Gastroesophageal sphincter (tissue), 4 donors: ENCODE data around the gene LMO7. TPM values are rescaled to one million over a fixed set of nuclear protein-coding genes. Genes with fewer than 3 reads are reported as not detected.

Experiments
- ATAC-seq: fragments of 150-250 bp; one replicate; pipeline ENCODE4 v1.9.1; 2016; ENCODE audit warnings: mild to moderate bottlenecking, moderate library complexity
- H3K27ac ChIP-seq, 4 donors: fragments of 200-600 bp; sonication (generic) in 3 of 4; 1 replicate in 3 of 4; 2 replicates in 1 of 4; pipeline ENCODE4 v1.5.1; 2016 to 2019
- H3K27me3 ChIP-seq: fragments of 200-600 bp; sonication (generic); one replicate; pipeline ENCODE4 v1.5.1; 2019
- H3K36me3 ChIP-seq, 2 donors: fragments of 200-600 bp; sonication (generic); one replicate each; pipeline ENCODE4 v1.5.1; 2019; ENCODE audit warnings: control low read depth in 1 of 2
- H3K4me1 ChIP-seq, 3 donors: fragments of 200-600 bp; sonication (generic); 1 replicate in 2 of 3; 2 replicates in 1 of 3; pipeline ENCODE4 v1.5.1; 2016 to 2019; ENCODE audit warnings: control low read depth in 2 of 3
- H3K4me3 ChIP-seq, 2 donors: fragments of 200-600 bp; sonication (generic); one replicate each; pipeline ENCODE4 v1.5.1; 2019; ENCODE audit warnings: mild to moderate bottlenecking in 1 of 2, moderate library complexity in 1 of 2
- H3K9me3 ChIP-seq, 3 donors: fragments of 200-600 bp; sonication (generic); one replicate each; pipeline ENCODE4 v1.5.1; 2017 to 2019; ENCODE audit warnings: control low read depth in 2 of 3
- EP300 ChIP-seq: sonication (generic); formaldehyde crosslinking; IDR thresholded peaks from one replicate; pipeline ENCODE4 v1.6.1; 2017; ENCODE audit warnings: antibody characterized with exemption, mild to moderate bottlenecking
- POLR2A ChIP-seq, 2 donors: fragments of 450-650 bp; IDR thresholded peaks; one replicate each; pipeline ENCODE4 v1.6.1; 2017; ENCODE audit warnings: antibody characterized with exemption in 2 of 2, mild to moderate bottlenecking in 2 of 2, moderate library complexity in 1 of 2
- POLR2AphosphoS5 ChIP-seq: sonication (generic); formaldehyde crosslinking; IDR thresholded peaks from one replicate; pipeline ENCODE4 v1.6.1; 2017; ENCODE audit warnings: antibody characterized with exemption
- whole genome bisulfite sequencing, 2 donors: methylation state at CpG; one replicate each; pipeline ENCODE4 v1.1.5; 2018; ENCODE audit warnings: low coverage in 1 of 2; 5-methylcytosine and 5-hydroxymethylcytosine counted together
- total RNA-seq, 4 donors: library from RNA; depleted of rRNA; stranded (reverse); fragments of >200 nt; gene quantifications; one replicate each; pipeline ENCODE4 v1.1.0, GENCODE V29; 2016
- TF ChIP-seq, protein P1 (sequence below), 4 experiments: fragments of 200-600 bp in 2 of 4; fragments of 450-650 bp in 2 of 4; sonication (generic) in 1 of 4; IDR thresholded peaks; one replicate each; pipeline ENCODE4 v1.5.1; 2017 to 2019; ENCODE audit warnings: antibody characterized with exemption in 4 of 4, mild to moderate bottlenecking in 2 of 4, moderate library complexity in 2 of 4

The LMO7 gene
- total RNA-seq, 4 donors from 2014 or later = 15.1 to 45.0 (median 26.8) TPM

DNA sequence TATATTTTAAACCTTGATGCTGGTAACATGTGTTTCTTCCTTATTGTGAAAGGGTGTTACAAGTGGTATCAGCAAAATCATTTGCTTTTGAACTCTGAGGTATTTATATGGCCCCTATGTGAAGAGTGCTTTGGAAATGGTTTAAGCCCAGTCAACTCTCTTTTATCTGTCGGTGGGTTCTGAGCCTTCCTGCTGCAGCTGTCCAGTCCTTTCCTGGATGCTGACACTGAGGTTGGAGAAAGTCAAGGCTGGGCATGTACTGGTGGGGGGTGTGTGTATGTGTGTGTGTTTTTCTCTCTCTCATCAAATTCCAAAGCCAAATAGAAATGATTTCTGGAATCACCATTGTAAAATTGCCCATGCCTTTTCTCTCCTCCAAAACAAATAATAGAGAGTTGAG is 221.2 kb downstream of the LMO7 start:
- ATAC-seq = no peak
- TF ChIP-seq POLR2A (IDR thresholded peaks at IDR 0.05) = no peak
- TF ChIP-seq, protein P1, sequence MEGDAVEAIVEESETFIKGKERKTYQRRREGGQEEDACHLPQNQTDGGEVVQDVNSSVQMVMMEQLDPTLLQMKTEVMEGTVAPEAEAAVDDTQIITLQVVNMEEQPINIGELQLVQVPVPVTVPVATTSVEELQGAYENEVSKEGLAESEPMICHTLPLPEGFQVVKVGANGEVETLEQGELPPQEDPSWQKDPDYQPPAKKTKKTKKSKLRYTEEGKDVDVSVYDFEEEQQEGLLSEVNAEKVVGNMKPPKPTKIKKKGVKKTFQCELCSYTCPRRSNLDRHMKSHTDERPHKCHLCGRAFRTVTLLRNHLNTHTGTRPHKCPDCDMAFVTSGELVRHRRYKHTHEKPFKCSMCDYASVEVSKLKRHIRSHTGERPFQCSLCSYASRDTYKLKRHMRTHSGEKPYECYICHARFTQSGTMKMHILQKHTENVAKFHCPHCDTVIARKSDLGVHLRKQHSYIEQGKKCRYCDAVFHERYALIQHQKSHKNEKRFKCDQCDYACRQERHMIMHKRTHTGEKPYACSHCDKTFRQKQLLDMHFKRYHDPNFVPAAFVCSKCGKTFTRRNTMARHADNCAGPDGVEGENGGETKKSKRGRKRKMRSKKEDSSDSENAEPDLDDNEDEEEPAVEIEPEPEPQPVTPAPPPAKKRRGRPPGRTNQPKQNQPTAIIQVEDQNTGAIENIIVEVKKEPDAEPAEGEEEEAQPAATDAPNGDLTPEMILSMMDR (IDR thresholded peaks at IDR 0.05) = no peak
- TF ChIP-seq EP300 = no peak
- no peak for TF ChIP-seq POLR2AphosphoS5
- Histone ChIP-seq H3K36me3 (peaks cover 0 to 17% of the 10 kb centered on the region in 2 donors), H3K4me1 (no peaks in the 10 kb centered on the region), H3K9me3 (no peaks in the 10 kb centered on the region), H3K27ac (no peak overlapping the region), H3K27me3 (no peaks in the 10 kb centered on the region), H3K4me3 (no peak overlapping the region)
- WGBS, 2 donors = 77% methylated on average over 1 of the region's 1 CpG; no CpG with 5 or more reads in 1 of the 2 donors

DNA sequence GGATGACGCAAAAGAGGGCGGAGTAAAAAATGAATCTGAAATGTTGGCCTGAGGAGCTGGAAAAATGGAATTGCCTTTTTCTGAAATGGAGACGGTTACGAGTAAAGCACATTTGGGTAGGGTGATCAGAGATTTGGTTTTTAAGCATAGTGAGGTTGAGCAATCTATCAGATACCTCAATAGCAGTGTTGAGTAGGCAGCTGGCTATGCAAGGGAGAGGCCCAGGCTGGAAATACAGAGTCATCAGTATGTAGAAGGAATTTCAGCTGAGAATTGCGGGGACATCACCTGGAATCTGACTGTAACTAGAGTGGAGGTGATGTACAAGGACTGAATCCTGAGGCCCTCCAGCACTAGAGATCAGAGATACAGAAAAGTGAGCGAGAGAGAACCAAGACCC is 224.8 kb downstream of the LMO7 start:
- Histone ChIP-seq H3K4me3 (no peak overlapping the region), H3K36me3 (no peaks in the 10 kb centered on the region), H3K27ac (no peak overlapping the region), H3K4me1 (no peaks in the 10 kb centered on the region), H3K9me3 (no peaks in the 10 kb centered on the region), H3K27me3 (no peaks in the 10 kb centered on the region)
- WGBS, 2 donors = 94 to 97% methylated on average over 4 to 6 of the region's 6 CpGs
- no peak for ATAC-seq
- TF ChIP-seq POLR2A (IDR thresholded peaks at IDR 0.05) (no peak), EP300 (no peak), POLR2AphosphoS5 (no peak)
- TF ChIP-seq, protein P1 (IDR thresholded peaks at IDR 0.05) = no peak

DNA sequence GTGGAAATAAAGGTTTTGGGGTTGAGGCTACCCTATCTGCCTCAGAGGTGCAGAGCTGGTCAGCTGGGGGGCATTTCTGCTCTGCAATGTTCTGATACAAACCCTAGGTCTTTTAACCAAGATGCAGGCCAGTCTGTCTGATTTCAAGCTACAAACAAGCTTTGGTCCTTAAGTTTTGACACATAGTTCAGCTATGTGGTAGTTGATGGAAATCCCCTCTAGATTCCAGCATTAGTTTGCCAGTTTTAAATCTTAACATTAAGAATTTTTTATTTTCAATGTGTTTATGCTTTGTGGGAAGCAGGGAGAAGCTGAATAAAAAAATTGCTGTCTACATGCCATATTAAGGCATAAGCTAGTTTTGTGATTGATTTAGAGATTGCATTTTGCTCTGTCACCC is 225.7 kb downstream of the LMO7 start:
- H3K36me3 ChIP-seq = no peaks in the 10 kb centered on the region
- ATAC-seq = no peak
- H3K27me3 ChIP-seq = no peaks in the 10 kb centered on the region
- no peaks in the 10 kb centered on the region for H3K4me1 ChIP-seq
- no peaks in the 10 kb centered on the region for H3K9me3 ChIP-seq
- H3K4me3 ChIP-seq = no peak overlapping the region
- TF ChIP-seq POLR2AphosphoS5 (no peak), POLR2A (IDR thresholded peaks at IDR 0.05) (no peak), EP300 (no peak)
- TF ChIP-seq, protein P1 (IDR thresholded peaks at IDR 0.05) = no peak
- no peak overlapping the region for H3K27ac ChIP-seq

DNA sequence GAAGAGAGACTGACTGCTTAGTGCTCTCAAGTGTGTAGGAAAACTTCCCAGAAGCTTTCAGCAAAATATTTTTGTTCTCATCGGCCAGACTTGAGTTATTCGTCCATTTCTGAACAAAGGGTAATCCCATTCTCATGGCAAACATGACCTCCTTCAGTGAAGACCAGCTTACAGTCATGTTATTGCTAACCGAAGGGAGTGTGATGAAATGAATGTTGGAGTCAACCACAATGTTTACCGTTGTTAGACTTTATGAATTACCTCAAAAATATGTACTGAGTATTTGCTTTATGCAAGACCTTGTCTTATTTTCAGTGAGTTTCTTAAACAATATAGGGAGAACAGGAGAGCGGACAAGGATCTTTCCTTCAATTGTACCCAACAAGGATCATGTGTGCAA is 228.6 kb downstream of the LMO7 start:
- H3K27ac ChIP-seq = no peak overlapping the region
- no peaks in the 10 kb centered on the region for H3K9me3 ChIP-seq
- no peak for ATAC-seq
- 74 to 83% methylated on average over 4 to 5 of the region's 5 CpGs for WGBS, 2 donors
- H3K27me3 ChIP-seq = no peaks in the 10 kb centered on the region
- H3K4me1 ChIP-seq = no peaks in the 10 kb centered on the region
- H3K4me3 ChIP-seq = no peak overlapping the region
- no peak for TF ChIP-seq EP300
- TF ChIP-seq, protein P1 (IDR thresholded peaks at IDR 0.05) = no peak
- no peak for TF ChIP-seq POLR2A (IDR thresholded peaks at IDR 0.05)
- no peaks in the 10 kb centered on the region for H3K36me3 ChIP-seq

DNA sequence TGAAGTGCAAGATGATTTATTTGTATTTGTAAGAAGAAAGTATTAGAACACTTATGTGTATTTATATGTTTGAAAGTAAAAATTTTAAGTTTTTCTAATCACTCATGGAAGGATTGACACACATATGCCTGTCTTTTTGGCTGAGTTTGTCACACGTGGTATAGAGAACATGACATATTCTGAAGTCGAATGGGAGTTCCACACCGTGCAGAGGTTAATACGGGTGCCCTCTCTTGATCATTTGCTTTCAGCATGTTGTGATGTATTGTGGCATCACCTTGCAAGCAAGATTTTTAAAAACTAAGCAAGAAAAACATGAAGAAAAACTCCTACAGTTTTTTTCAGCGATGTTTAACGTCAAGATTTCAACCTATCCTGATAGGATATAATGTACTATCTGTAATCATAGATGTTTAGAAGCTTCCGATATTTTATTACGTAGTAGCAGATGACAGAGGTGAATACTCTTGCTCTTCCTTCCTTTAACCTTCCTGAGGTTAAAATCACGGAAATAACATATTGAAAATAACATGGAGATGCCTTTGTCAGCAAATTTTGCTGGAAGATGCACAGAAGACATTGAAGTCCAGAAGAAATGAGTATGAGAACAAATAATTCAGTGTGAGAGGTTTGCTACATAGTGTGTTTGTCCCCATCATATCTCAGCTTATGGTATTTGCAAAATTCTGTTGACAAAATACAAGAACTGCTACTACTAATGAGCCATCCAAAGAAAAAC is 231.4 kb downstream of the LMO7 start:
- H3K4me3 ChIP-seq = no peak overlapping the region
- ATAC-seq = no peak
- H3K36me3 ChIP-seq = no peaks in the 10 kb centered on the region
- H3K4me1 ChIP-seq = peaks cover 0 to 9% (median 0%) of the 10 kb centered on the region in 3 donors
- no peak overlapping the region for H3K27ac ChIP-seq
- TF ChIP-seq POLR2A (IDR thresholded peaks at IDR 0.05) = no peak
- no peak for TF ChIP-seq POLR2AphosphoS5
- TF ChIP-seq EP300 = no peak
- TF ChIP-seq, protein P1 (IDR thresholded peaks at IDR 0.05) = no peak
- WGBS, 2 donors = 77 to 82% methylated on average over 9 of the region's 9 CpGs
- no peaks in the 10 kb centered on the region for H3K27me3 ChIP-seq
- H3K9me3 ChIP-seq = no peaks in the 10 kb centered on the region
